Mesenteric fat pad (tissue), 1 donor: Measurements from ENCODE around the gene MAB21L3. TPM values are rescaled to one million over a fixed set of nuclear protein-coding genes. Genes with fewer than 3 reads are reported as not detected.

Experiments used
- DNase-seq: peaks from one replicate; pipeline ENCODE4 v3.0.0-alpha.2; 2020; ENCODE audit warnings: low spot score
- total RNA-seq: library from RNA; stranded (reverse); fragmentation: NEBNext Ultra II Directional; extraction: Animal tissue kit (Norgen Biotek cat#: 25700); gene quantifications from one replicate; pipeline ENCODE4 v1.2.1, GENCODE V29; 2021
- donor health status: DM: yes; HTN: yes; CAD: no.

MAB21L3 gene
- total RNA-seq, 1 donor from 2014 or later, result 0.22 TPM

GRCh38 chr1:116107371-116107770 lies 3.8 kb upstream of the MAB21L3 start:
- DNase-seq, result no peak

GRCh38 chr1:116111524-116112021 lies 374 bp downstream of the MAB21L3 start:
- DNase-seq, result no peak

- DNase-seq, result no peak
These were observed 1.4 kb downstream of the MAB21L3 start for GRCh38 chr1:116112388-116113140.

- no peak for DNase-seq
These were observed 2.4 kb downstream of the MAB21L3 start for GRCh38 chr1:116113615-116114014.

- DNase-seq, result no peak
These were observed 4.6 kb downstream of the MAB21L3 start for GRCh38 chr1:116115476-116116439.

- no peak for DNase-seq
These were observed 7.3 kb downstream of the MAB21L3 start for GRCh38 chr1:116118471-116118870.

- DNase-seq, result no peak
These were observed 8.7 kb downstream of the MAB21L3 start for GRCh38 chr1:116119876-116120275.

GRCh38 chr1:116122955-116123757 lies 12.0 kb downstream of the MAB21L3 start:
- DNase-seq, result no peak

- no peak for DNase-seq
These were observed 12.8 kb downstream of the MAB21L3 start for GRCh38 chr1:116123837-116124533.

- no peak for DNase-seq
These were observed 14.6 kb downstream of the MAB21L3 start for GRCh38 chr1:116125758-116126157.

GRCh38 chr1:116126281-116126680 lies 15.1 kb downstream of the MAB21L3 start:
- no peak for DNase-seq

- no peak for DNase-seq
These were observed 16.1 kb downstream of the MAB21L3 start for GRCh38 chr1:116127123-116127847.

- DNase-seq, result no peak
These were observed 16.8 kb downstream of the MAB21L3 start for GRCh38 chr1:116127848-116128540.

GRCh38 chr1:116128664-116129063 lies 17.5 kb downstream of the MAB21L3 start:
- DNase-seq, result no peak

GRCh38 chr1:116129537-116129936 lies 18.3 kb downstream of the MAB21L3 start:
- DNase-seq, result no peak

- DNase-seq, result no peak
These were observed 19.2 kb downstream of the MAB21L3 start for GRCh38 chr1:116130356-116130755.

GRCh38 chr1:116131170-116131569 lies 20.0 kb downstream of the MAB21L3 start:
- no peak for DNase-seq

GRCh38 chr1:116131866-116132605 lies 20.8 kb downstream of the MAB21L3 start:
- no peak for DNase-seq
